NCI-H524 treated with DMSO at 0.1 percent for 48 hours (cell line): ENCODE measurements around the gene SMIM5.
"Not testable (repeated sequence)": the region's sequence is repeated elsewhere in the genome, so short reads cannot be mapped to it uniquely, and the experiment has no call there.

Experiments used
- DNase-seq: peaks from one replicate; lab custom pipeline; 2025; lab: John Stamatoyannopoulos, UW

Gene SMIM5

GRCh38 chr17:75632863-75633485 is at the start of gene SMIM5:
Gene SMIM5, plus strand, starts transcription at chr17:75633434. Its CDS starts 6,768 bp downstream, at chr17:75640202.
- DNase-seq = no peak

- DNase-seq = no peak
Observed at GRCh38 chr17:75584849-75585175, 48.4 kb upstream of the SMIM5 start.

GRCh38 chr17:75587675-75588595 is 45.3 kb upstream of the SMIM5 start, which contains the start of gene MYO15B:
Gene MYO15B, plus strand, starts transcription at chr17:75587800. Its CDS starts 258 bp downstream, at chr17:75588058.
- peak; percentile 17 for DNase-seq

DNA sequence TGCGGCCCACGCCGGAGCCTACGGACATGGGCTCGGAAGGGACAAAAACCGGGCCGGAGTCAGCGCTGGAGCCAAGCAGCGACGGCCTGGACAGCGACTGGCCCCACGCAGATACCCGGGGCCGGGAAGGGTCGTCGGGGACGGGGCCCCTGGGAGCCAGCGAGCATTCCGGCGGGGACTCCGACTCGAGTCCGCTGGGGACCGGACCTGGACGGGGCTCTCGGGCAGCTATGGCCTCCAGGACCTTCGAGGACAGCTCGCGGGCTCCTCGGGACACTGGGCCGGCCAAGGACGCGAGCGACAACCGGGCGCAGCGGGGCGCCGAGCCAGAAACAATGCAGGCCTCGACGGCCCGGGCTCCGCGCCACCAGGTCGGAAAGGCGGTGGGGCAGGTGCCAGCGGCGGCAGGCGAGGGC is 44.6 kb upstream of the SMIM5 start:
- no peak for DNase-seq

DNA sequence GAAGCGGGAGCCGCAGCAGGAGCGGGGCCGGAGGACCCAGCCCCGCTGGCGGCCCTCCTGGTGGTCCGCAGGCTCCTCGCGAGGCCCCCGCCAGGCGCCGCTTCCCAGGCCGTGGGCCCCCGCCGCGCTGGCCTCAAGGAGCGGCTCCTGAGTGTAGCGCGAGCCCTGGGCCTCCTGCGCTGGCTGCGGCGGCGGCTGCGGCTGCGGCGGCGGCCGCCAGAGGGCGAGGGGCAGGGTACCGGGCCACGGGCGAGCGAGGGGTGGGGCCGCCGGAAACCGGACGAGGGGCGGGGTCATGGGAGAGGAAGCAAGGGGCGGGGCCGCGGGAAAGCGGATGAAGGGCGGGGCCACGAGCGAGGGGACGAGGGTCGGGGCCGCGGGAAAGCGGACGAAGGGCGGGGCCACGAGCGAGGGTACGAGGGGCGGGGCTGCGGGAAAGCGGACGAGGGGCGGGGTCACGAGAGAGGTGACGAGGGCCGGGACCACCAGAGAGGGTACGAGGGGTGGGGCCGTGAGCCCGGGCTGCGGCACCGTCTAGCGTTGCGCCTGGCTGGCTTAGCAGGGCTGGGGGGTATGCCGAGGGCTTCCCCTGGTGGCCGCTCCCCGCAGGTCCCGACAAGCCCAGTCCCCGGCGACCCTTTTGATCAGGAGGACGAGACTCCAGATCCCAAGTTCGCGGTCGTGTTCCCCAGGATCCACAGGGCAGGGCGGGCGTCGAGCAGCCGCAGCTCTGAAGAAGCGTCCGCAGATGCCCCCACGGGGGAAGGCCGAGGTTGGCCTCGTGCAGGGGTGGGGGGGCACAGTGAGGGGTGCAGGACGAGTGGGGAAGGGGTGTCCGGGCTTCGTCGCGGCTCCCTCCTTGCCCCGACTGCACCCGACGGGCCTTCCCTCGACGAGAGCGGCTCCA is 44.0 kb upstream of the SMIM5 start:
- DNase-seq = peak; percentile 53

DNA sequence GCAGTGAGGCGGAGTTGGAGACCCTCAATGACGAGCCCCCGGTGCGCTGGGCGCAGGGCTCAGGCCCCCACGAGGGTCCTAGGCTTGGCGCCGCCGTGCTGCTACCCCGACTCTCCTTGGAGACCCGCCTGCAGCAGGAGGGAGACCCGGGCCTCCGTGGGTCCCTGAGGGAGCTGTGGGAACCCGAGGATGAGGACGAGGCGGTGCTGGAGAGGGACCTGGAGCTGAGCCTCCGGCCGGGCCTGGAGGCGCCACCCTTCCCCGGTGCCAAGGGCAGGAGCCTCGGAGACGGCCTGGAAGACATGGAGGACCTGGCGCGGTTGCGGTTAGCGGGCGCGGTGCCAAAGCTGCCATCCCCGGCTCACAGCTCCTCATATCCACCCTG is 43.3 kb upstream of the SMIM5 start:
- DNase-seq = no peak

GRCh38 chr17:75590314-75590761 is 42.9 kb upstream of the SMIM5 start:
- no peak for DNase-seq

DNA sequence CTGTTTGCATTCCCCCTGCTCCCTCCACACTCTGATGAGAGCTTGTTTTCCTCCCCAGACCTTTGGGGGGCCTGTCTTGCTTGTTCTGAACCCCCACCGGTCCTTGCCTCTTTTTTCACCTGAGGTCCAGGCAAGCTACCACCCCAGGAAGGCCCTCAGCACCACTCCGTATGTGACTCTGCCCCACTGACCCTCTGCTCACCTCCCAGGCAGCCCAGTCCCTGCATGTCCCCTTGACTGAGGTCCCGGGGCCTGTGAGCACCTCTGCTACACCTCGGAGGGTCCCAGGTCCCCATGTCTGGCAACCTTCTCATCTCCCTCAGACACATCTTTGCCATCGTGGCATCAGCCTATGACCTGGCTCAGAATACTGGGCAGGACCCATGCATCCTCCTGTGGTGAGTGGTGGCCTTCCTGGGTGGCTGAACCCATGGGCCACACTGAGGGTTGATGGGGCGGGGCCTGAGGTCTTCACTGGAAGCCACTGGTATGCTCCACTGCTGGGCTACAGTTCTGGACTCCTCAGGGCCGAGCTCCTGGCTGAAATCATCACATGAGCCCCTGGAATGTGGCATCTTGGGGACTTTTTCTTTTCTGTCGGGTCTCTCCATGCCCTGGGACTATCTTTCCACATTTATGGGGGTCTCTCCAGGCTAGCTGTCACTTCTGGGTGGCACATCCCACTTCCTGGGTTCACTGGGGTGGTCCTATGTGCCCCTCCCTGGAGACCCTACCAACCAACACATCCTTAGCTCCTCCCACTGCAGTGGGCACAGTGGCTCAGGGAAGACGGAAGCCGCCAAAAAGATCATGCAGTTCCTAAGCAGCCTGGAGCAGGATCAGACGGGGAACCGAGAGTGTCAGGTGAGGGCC is 42.1 kb upstream of the SMIM5 start:
- no peak for DNase-seq

DNA sequence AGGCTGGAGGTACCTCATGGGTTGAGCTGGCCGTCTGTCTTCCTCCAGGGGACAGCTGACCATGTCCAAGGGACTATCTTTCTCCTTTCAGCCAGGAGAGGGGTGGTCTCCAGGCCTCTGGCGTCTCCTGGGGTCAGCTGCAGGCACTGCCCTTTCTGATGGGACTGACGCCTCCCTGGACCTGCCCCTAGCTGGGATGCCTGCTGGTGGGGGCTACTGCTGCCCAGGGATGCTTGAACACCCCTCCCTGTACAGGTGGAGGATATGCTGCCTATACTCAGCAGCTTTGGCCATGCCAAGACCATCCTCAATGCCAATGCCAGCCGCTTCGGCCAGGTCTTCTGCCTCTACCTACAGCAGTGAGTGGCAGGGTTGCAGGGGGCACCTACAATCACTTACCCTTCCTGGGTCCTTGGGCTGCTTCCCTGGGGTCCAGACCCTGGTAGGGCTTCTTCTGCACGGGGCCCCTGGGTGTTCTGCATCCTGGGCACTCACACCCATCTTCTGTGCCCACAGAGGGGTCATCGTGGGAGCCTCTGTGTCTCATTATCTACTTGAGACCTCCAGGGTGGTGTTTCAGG is 41.4 kb upstream of the SMIM5 start:
- no peak for DNase-seq

GRCh38 chr17:75592348-75593020 is 40.8 kb upstream of the SMIM5 start:
- DNase-seq = no peak

DNA sequence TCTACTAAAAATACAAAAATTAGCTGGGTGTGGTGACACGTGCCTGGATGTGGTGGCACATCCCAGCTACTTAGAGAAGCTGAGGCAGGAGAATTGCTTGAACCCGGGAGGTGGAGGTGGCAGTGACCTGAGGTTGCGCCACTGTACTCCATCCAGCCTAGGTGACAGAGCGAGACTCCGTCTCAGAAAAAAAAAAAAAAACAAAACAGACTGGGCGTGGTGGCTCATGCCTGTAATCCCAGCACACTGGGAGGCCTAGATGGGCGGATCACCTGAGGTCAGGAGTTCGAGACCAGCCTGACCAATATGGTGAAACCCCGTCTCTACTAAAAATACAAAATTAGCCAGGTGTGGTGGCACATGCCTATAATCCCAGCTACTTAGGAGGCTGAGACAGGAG is 39.8 kb upstream of the SMIM5 start:
- DNase-seq = not testable (repeated sequence)

- DNase-seq = no peak
Observed at GRCh38 chr17:75594499-75595283, 38.5 kb upstream of the SMIM5 start.

DNA sequence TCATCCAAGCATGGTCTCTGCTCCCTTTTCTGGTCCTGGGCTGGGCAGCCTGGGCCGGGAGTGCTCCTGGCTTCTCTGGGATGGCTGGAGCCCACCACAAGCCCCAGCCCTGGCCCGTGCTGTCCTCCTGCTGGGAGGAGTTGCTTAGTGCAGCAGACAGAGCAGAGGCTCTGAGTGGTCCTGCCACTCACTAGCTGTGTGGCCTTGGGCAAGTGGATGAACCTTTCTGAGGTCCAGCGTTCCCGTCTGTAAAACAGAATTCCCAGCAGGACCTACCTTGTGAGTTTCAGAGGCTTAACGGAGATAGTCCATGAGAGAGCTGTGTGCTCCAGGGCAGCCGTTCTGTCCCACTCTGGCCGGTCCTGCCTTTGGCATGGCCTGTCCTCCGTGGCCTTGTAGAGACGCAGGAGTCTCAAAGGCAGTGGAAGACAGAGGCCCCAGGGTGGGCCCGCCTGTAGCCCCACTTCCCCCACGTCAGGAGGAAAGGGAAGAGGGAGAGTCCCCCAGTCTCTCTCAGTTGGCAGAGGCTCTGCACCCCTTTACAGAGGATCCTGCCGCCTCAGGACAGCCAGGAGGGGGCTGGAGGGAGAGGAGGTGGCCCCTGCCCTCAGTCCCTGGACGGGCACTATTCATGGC is 37.8 kb upstream of the SMIM5 start:
- DNase-seq = no peak

DNA sequence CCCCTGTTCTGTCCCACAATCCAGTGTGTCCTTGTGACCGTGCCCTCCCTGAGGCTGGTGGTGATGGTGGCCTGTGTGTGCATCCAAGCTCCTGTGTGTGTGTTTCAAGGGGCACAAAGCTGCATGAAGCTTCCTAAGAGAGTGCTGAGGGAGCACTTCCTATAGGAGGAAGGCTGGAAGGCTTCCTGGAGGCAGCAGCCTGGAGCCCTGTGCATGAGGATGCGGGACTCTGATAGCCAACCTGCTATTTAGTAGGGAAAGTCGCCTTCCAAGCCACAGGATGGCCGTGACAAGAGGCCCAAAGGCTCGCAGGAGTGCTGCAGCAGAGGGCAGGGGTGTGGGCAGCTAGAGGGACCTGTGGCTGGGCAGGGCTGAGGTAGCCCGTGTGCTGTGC is 37.3 kb upstream of the SMIM5 start:
- no peak for DNase-seq

DNA sequence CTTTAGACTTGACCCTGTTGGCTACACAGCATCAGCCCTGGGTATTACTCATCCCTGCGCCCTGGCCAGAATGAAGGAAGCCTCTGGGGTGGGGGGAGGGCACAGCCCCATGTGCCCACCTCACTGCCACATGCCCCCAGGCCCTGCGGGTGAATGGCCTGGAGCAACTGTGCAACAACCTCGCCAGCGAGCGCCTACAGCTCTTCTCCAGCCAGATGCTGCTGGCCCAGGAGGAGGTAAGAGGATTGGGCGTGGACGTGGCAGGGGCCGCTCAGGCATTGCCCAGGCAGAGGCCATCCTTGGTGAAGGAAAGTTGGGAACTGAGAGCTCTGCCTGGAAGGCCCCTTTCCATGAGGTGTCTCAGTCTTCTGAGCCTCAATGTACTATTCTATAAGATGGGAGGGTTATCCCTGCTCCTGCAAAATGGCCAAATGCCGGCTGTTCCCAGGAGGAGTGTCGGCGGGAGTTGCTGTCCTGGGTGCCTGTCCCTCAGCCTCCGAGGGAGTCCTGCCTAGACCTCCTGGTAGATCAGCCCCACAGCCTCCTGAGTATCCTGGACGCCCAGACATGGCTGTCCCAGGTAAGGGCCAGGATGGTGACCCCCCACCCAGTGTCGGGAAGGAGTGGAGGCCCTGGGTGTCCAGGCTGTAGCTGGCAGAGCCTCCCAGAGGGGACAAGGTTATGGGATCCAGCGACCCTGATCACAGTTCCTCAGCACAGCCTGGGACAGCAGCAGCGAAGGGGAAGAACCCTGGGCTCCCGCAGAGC is 36.7 kb upstream of the SMIM5 start:
- no peak for DNase-seq

GRCh38 chr17:75601057-75601987 is 31.9 kb upstream of the SMIM5 start:
- DNase-seq = no peak

GRCh38 chr17:75602644-75603043 is 30.6 kb upstream of the SMIM5 start:
- DNase-seq = no peak
